ENCODE measurements around the gene CACNB4. TPM values are rescaled to one million over a fixed set of nuclear protein-coding genes. Genes with fewer than 3 reads are reported as not detected.
"Not testable (repeated sequence)": the region's sequence is repeated elsewhere in the genome, so short reads cannot be mapped to it uniquely, and the experiment has no call there.

CACNB4 gene
- total RNA-seq, 3 donors from 2014 or later, result 1.6 to 17.7 (median 11.5) TPM

- no peak overlapping the region for H3K27ac ChIP-seq
- TF ChIP-seq POLR2AphosphoS5 (IDR thresholded peaks at IDR 0.05) (no peak), CTCF (IDR thresholded peaks at IDR 0.05) (no peak), POLR2A (IDR thresholded peaks at IDR 0.05) (no peak)
- intact Hi-C loops (cut with DNase I; ENCODE audit: low total_unique reads), result no loop called here
- no peaks in the 10 kb centered on the region for H3K27me3 ChIP-seq
- H3K9me3 ChIP-seq, result no peaks in the 10 kb centered on the region
- no peak for DNase-seq (ENCODE audit: low spot score in 2 of 2)
- H3K4me1 ChIP-seq, result no peaks in the 10 kb centered on the region
- no peaks in the 10 kb centered on the region for H3K36me3 ChIP-seq
- H3K4me3 ChIP-seq, result no peak overlapping the region
These were observed 295.0 kb downstream of the CACNB4 start for GRCh38 chr2:151803811-151804210.

DNA sequence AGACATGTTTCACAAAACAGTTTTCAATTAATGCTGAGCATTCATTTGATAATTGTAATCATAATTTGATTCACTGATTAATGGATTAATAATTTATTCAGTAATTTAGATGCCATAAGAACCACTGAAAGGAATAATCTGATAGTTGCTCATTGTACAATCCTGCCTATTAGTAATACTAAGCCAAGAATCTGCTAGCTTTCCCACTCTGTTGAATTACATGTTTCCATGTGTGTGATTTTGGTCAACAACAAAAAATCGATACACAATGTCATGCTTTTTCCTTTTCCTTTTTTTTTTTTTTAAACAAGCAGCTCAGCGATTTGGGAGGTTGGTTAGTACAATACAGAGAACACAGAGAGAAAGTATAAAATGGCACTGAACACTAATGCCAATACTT is 296.5 kb downstream of the CACNB4 start:
- Histone ChIP-seq H3K36me3 (no peaks in the 10 kb centered on the region), H3K4me3 (no peak overlapping the region), H3K27ac (no peak overlapping the region), H3K9me3 (no peaks in the 10 kb centered on the region), H3K27me3 (no peaks in the 10 kb centered on the region), H3K4me1 (no peaks in the 10 kb centered on the region)
- intact Hi-C loops (cut with DNase I; ENCODE audit: low total_unique reads), result no loop called here
- DNase-seq (ENCODE audit: low spot score in 2 of 2), result no peak
- TF ChIP-seq CTCF (IDR thresholded peaks at IDR 0.05), result no peak
- no peak for TF ChIP-seq POLR2A (IDR thresholded peaks at IDR 0.05)
- TF ChIP-seq POLR2AphosphoS5 (IDR thresholded peaks at IDR 0.05), result no peak

DNA sequence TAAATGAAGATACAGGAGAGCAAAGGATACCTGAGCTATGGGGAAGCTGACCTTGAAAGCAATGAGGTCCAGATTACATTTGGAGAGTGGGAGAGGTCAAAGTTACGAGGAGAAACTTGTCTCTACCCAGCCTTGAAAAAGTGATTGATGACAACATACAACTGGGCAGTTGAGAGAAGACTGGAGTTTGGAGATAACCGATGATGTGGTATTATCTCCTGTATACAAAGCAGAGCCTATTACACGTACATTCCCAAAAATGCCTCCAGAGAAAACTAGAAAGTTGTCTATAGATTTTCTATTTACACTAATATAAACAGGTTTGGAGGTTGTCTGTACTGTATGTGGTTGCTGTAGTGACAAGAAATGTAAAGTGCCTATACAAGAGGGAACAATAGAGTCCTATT is 299.0 kb downstream of the CACNB4 start:
- Histone ChIP-seq H3K9me3 (no peaks in the 10 kb centered on the region), H3K4me1 (no peaks in the 10 kb centered on the region), H3K27ac (no peak overlapping the region), H3K36me3 (no peaks in the 10 kb centered on the region), H3K27me3 (no peaks in the 10 kb centered on the region), H3K4me3 (no peak overlapping the region)
- DNase-seq (ENCODE audit: low spot score in 2 of 2), result no peak
- intact Hi-C loops (cut with DNase I; ENCODE audit: low total_unique reads), result no loop called here
- TF ChIP-seq POLR2A (IDR thresholded peaks at IDR 0.05) (no peak), CTCF (IDR thresholded peaks at IDR 0.05) (no peak), POLR2AphosphoS5 (IDR thresholded peaks at IDR 0.05) (no peak)

GRCh38 chr2:151796774-151797173 is 302.1 kb downstream of the CACNB4 start:
- DNase-seq (ENCODE audit: low spot score in 2 of 2), result no peak
- Histone ChIP-seq H3K27me3 (no peaks in the 10 kb centered on the region), H3K36me3 (no peaks in the 10 kb centered on the region), H3K27ac (no peak overlapping the region), H3K9me3 (no peaks in the 10 kb centered on the region), H3K4me1 (no peaks in the 10 kb centered on the region), H3K4me3 (no peak overlapping the region)
- no peak for TF ChIP-seq POLR2AphosphoS5 (IDR thresholded peaks at IDR 0.05)
- intact Hi-C loops (cut with DNase I; ENCODE audit: low total_unique reads), result no loop called here

DNA sequence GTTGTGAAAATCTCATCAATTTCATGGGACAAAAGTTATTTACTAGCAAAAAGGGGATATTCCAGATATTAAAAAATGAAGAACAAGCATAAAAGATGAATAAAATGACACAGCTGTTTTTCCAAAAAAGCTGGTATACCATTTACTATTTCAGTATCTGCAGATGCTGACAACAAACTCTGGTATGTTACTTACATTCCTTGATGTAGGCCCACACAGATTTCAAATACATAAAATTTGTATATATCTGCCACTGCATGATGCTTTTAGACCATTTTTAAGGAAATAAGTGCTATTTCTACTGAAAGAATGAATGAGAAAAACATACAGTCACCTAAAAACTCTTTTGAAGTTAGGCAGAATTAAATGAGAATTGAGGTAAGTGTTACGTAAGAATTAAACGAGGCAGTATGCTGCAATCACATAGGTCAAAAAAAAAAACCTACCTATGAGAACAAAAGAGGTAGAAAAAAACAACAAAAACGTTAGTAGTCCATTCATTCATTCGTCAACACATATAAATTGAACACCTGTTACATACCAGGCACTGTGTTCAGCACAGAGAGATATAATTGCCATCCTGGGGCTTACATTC is 303.1 kb downstream of the CACNB4 start:
- Histone ChIP-seq H3K36me3 (no peaks in the 10 kb centered on the region), H3K9me3 (no peaks in the 10 kb centered on the region), H3K27me3 (no peaks in the 10 kb centered on the region), H3K4me1 (no peaks in the 10 kb centered on the region), H3K27ac (no peak overlapping the region), H3K4me3 (no peak overlapping the region)
- intact Hi-C loops (cut with DNase I; ENCODE audit: low total_unique reads), result no loop called here
- DNase-seq (ENCODE audit: low spot score in 2 of 2), result no peak
- no peak for TF ChIP-seq POLR2A (IDR thresholded peaks at IDR 0.05)
- no peak for TF ChIP-seq CTCF (IDR thresholded peaks at IDR 0.05)
- no peak for TF ChIP-seq POLR2AphosphoS5 (IDR thresholded peaks at IDR 0.05)

- DNase-seq (ENCODE audit: low spot score in 2 of 2); H3K9me3 ChIP-seq; intact Hi-C loops (cut with DNase I; ENCODE audit: low total_unique reads); H3K4me3 ChIP-seq; H3K27me3 ChIP-seq; H3K36me3 ChIP-seq; H3K4me1 ChIP-seq; H3K27ac ChIP-seq: not testable (repeated sequence)
These were observed 304.4 kb downstream of the CACNB4 start for GRCh38 chr2:151794422-151794821.

Data from breast epithelium (tissue), 4 donors.